Measurements from ENCODE around the gene SPHK2.
A peak's percentile ranks its signal among the peaks of the same experiment; 100 is the strongest.
"Not testable (repeated sequence)": the region's sequence is repeated elsewhere in the genome, so short reads cannot be mapped to it uniquely, and the experiment has no call there.

Gene SPHK2, protein sequence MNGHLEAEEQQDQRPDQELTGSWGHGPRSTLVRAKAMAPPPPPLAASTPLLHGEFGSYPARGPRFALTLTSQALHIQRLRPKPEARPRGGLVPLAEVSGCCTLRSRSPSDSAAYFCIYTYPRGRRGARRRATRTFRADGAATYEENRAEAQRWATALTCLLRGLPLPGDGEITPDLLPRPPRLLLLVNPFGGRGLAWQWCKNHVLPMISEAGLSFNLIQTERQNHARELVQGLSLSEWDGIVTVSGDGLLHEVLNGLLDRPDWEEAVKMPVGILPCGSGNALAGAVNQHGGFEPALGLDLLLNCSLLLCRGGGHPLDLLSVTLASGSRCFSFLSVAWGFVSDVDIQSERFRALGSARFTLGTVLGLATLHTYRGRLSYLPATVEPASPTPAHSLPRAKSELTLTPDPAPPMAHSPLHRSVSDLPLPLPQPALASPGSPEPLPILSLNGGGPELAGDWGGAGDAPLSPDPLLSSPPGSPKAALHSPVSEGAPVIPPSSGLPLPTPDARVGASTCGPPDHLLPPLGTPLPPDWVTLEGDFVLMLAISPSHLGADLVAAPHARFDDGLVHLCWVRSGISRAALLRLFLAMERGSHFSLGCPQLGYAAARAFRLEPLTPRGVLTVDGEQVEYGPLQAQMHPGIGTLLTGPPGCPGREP

DNA sequence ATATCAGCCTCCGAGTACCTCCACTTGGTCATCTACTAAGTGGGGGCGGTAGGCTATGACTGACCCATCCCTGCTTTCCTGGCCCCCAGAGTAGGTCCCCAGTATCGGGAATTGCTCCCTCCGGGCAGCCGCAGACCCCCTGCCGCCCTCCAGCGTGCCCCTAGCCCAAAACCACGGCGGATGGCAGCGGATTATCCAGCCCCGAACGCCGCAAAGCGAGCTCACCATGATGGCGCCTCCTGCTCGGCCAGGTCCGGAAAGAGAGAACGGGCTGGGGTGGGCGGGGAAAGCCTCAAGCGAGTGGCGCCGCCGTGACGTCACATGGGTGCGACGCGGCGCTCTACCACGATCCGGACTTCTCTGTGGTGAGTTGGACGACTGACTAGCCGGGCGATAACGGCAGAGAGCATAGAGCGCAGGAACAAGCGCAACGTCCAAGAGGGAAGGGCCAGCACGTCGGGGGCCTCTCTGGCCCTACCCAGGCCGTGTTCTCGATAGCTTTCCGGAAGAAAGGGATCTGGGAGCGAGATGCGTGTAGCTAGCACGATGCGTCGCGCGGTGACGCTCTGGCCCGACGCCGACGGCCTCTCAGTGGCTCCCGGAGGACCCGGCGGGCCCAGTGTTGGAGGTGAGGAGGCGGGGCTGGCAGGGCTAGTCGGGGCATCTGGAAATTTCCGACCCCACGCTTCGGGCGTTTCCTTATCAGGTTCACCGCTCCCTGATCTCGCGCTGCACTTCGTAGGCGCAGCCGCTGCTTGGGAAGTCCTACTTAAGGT, at the start of gene SPHK2, which contains the start of gene RPL18:
Gene SPHK2, plus strand, starts transcription at position 591 of the 776 bp plus-strand sequence. CDS start 1,009 bp downstream, outside the sequence.
Gene RPL18, minus strand, starts transcription at position 263 of the 776 bp plus-strand sequence. Its CDS starts 35 bp downstream, at position 228.
- DNase-seq (ENCODE audit: low read depth, low spot score): peak; percentile 99

DNA sequence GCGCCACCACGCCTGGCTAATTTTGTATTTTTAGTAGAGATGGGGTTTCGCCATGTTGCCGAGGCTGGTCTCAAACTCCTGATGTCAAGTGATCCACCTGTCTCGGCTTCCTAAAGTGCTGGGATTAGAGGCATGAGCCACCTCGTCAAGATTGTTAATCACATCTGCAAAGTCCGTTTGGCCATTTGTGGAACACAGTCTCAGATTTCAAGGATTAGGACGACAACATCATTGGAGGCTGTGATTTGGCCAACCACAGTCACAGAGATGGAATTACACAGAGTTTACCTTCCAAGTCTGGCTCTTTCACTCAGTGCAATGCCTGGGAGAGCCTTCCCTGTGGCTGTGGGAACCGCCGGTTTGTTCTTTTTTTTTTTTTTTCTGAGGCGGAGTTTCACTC, 49.5 kb upstream of the SPHK2 start:
- no peak for DNase-seq (ENCODE audit: low read depth, low spot score)

DNA sequence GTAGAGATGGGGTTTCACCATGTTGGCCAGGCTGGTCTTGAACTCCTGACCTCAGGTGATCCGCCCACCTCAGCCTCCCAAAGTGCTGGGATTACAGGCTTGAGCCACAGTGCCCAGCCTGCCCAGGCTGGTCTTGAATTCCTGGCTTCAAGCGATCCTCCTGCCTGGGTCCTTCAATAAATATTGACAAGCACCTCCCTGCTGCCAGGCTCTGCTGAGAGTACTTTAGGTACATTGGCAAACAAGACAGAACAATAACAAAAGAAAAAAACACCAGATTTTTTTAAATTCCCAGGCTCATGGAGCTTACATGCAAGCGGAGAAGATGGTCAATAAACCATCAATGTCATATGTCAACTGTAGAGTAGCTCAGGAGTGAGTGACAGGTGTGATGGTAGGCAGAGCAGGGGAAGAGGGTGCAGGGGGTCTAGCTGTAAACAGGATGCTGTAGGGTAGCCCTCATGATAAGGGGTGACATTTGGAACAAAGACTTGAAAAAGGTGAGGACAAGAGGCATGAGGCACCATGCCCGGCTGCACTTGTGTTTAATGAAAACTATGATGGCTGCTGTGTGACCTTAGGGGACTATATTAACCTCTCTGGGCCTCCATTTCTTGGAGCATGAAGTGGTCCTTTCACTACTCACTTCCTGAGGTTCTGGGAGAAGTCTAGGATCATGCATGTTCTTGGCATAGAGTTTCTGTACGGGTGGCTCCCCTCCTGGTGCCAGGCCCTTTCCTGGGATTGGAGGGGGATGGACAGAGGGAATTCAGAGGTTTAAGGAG, 47.7 kb upstream of the SPHK2 start:
- no peak for DNase-seq (ENCODE audit: low read depth, low spot score)

DNA sequence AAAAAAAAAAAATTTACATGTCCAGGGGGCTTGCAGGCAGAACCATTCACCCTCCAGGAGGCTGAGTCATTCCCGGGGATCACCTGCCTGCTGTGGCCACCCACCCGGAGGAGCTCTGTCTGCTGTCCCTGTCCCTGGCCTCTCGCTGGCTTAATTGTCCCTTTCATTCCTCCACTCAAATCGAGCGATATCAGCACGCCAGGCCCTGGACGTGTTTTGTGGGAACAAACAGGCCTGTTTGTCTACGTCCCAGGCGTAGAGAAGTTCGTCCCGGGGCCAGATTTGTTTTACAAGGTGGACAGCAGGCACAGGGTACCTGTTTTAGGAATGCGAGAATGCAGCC, 46.2 kb upstream of the SPHK2 start:
- no peak for DNase-seq (ENCODE audit: low read depth, low spot score)

DNA sequence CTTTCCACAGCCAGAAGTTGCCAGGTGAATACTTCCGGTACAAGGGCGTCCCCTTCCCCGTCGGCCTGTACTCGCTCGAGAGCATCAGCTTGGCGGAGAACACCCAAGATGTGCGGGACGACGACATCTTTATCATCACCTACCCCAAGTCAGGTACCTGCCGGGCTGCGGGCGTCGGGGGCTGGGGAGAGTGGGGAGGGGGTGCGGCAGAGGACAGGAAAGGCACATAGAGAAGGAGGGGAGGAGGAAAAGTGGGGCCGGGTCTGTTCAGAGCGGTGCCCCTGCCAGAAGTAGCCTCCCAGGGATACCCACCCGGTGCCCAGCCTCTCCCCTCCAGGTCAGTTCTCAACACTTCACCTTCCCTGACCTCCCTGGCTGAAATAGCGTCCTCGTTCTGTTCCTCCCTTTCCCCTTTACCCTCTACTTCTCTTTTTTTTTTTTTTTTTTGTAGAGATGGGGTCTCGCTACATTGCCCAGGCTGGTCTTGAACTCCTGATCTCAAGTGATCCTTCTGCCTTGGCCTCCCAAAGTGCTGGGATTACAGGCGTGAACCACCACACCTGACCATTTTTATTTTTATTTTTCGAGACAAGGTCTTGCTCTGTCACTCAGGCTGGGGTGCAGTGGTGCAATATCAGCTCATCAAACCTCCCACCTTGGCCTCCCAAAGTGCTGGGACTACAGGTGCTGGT, 43.2 kb upstream of the SPHK2 start:
- DNase-seq (ENCODE audit: low read depth, low spot score): no peak

DNA sequence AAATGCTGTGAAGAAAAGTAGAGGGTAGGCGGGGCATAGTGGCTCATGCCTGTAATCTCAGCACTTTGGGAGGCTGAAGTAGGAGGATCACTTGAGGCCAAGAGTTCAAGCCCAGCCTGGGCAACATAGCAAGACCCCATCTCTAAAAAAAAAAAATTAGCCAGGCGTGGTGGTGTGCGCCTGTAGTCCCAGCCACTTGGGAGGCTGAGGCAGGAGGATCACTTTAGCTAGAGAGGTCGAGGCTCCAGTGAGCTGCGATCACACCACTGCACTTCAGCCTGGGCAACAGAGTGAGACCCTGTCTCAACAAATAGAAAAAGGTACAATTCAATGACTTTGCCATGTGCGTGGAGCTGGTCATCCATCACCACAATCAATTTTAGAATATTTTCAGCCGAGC, 41.4 kb upstream of the SPHK2 start:
- DNase-seq (ENCODE audit: low read depth, low spot score): not testable (repeated sequence)

DNA sequence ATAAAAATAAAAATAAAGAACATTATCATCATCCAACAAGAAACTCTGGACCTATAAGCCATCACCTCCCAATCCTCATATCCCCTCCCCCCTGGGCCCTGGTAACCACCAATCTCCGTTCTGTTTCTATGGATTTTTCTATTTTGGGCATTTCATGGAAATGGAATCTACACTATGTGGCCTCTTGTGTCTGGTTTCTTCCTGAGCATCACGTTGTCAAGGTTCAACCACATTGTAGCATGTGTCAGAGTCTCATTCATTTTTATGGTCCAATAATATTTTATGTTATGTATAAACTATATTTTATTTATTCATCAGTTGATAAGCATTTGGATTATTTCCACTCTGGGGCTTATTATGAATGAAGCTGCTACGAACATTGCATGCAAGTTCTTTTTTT, 40.4 kb upstream of the SPHK2 start:
- no peak for DNase-seq (ENCODE audit: low read depth, low spot score)

DNA sequence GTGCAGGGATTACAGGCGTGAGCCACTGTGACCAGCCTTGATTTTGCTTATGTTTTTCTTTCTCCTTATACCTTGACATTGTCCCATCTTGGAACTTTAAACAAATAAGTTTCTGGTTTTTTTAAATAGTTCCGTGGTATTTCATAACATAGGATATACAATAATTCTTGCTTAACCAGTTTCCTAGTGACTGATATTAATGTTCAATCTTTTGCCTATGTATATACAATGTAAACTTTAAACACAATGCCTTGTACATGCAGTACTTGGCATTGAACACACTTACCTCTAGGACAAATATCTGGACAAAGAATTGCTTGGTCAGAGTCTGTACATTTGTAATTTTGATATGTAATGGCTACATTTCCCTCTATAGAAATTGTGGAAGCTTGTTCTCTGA, 37.1 kb upstream of the SPHK2 start:
- DNase-seq (ENCODE audit: low read depth, low spot score): no peak

DNA sequence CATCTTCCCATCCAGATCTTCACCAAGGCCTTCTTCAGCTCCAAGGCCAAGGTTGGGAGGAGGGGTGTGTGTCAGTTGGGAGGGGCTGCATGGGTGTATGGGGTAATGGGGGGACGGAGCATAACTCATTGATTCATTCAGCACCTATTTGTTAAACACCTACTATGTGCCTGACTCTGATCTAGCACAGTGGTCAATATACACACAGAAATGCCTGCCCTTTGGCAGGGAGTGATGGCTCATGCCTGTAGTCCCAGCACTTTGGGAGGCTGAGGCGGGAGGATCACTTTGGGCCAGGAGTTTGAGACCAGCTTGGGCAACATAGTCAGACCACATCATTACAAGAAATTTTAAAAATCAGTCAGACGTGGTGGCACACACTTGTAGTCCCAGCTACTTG, 31.9 kb upstream of the SPHK2 start:
- no peak for DNase-seq (ENCODE audit: low read depth, low spot score)

DNA sequence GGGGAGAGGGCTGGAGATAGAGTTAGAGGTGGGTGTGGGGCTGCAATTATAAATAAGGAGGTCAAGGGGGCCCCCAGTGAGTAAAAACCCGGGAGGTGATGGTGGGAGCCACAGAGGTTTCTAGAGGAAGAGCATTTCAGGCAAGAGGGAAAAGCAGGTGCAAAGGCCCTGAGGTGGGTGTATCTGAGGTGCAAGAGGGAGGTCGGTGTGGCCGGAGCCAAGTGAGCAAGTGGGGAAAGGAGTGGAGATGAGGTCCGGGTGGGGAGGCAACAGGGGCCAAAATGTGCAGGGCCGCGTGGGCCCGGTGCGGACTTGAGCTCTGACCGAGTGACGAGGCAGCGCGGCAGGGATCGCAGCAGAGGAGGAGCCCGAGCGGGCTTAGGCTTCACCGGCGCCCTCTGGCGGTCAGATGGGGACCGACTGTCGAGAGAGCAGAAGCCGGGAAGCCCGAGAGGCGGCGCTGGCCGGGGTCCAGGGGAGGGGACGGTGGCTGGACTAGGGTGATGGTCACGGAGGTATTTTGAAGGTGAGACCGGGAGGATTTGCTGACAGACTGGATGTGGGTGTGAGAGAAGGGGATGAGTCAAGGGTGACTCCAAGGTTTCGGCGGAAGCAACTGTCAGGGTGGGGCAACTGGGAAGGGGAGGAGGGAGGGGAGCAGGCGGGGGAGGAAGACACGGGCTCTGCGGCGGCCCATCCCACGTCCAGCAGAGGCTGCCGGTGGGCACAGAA, 30.5 kb upstream of the SPHK2 start:
- DNase-seq (ENCODE audit: low read depth, low spot score): peak; percentile 58

DNA sequence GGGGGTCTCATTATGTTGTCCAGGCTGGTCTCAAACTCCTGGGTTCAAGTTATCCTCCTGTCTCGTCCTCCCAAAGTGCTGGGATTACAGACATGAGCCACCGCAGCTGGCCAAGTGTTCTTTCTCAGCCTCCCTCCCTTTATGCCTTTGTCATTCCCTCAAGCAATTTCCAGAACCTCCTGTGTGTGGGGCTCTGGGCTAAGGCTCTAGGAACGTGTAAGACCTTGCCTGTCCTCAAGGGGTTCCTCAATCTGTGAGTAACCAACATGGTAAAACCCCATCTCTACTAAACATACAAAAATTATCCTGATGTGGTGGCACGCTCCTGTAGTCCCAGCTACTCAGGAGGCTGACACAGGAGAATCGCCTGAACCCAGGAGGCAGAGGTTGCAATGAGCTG, 28.3 kb upstream of the SPHK2 start:
- DNase-seq (ENCODE audit: low read depth, low spot score): no peak

DNA sequence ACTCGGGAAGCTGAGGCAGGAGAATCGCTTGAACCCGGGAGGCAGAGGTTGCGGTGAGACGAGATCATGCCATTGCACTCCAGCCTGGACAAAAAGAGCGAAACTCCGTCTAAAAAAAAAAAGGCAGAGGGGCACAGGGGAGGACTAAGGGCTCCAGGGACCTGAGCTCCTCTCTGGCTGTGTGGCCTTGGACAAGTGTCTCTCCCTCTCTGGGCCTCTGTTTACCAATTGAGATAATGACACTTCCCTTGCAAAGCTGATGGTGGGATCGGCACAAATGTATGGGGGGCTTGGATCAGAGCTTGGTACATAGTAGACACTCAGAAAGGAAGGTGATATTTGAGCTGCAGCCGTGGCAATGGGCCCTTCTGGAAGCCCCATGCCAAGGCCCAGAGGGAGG, 24.1 kb upstream of the SPHK2 start:
- DNase-seq (ENCODE audit: low read depth, low spot score): no peak

DNA sequence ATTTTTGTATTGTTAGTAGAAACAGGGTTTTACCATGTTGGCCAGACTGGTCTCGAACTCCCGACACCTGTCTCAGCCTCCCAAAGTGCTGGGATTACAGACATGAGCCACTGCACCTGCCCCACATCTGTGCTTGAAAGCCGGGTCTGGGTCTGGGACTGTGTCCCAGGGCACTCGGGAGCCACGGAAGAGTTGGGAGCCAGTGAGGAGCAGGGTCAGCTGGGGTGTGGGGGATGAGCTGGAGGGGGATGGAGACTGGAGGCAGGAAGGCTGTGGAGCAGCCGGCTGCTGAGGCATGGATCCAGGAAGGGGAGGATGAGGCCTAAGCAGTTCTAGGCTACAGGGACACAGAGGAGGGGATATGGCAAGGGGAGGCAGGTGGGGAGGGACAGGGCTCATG, 23.5 kb upstream of the SPHK2 start:
- no peak for DNase-seq (ENCODE audit: low read depth, low spot score)

DNA sequence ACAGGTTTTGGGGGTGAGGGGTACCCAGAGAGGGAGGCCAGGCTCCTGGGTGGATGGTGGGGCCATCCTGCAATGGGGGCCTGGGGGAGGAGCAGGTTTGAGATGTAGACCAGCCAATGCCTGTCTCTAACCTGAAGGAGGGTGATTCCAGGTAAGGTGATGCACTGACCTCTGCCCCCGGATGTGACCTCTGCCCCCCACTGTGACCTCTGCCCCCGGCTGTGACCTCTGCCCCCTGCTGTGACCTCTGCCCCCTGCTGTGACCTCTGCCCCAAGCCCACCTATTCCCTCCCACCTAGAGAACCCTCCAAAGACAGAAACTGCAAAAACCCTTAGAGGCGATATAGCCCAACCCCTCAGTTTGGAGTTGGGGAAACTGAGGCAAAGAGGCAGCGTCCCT, 23.1 kb upstream of the SPHK2 start:
- no peak for DNase-seq (ENCODE audit: low read depth, low spot score)

DNA sequence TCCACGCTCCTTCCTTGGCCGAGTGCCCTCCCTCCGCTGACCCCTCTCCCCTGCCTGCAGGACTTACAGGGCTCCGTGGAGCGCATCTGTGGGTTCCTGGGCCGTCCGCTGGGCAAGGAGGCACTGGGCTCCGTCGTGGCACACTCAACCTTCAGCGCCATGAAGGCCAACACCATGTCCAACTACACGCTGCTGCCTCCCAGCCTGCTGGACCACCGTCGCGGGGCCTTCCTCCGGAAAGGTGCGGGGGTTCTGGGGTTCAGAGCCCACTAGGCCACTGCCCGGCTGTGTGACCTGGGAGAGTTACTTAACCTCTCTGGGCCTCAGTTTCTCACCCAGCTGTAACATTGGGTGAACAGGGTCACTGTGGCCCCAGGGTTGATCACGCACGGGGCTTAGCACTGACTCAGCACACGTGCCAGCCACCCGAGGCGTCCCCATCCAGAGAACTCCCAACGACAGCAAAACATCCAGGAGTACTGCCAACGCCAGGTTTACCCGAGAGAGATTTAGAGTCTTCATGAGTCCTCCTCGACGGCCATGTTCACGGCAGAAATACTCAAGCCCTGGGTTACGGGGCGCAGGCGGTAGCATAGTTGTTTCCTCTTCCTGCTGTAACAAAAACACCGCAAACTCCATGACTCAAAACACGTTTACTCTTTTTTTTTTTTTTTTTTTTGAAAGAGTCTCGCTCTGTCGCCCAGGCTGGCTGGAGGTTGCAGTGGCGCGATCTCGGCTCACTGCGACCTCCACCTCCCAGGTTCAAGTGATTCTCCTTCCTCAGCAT, 22.4 kb upstream of the SPHK2 start:
- DNase-seq (ENCODE audit: low read depth, low spot score): no peak

DNA sequence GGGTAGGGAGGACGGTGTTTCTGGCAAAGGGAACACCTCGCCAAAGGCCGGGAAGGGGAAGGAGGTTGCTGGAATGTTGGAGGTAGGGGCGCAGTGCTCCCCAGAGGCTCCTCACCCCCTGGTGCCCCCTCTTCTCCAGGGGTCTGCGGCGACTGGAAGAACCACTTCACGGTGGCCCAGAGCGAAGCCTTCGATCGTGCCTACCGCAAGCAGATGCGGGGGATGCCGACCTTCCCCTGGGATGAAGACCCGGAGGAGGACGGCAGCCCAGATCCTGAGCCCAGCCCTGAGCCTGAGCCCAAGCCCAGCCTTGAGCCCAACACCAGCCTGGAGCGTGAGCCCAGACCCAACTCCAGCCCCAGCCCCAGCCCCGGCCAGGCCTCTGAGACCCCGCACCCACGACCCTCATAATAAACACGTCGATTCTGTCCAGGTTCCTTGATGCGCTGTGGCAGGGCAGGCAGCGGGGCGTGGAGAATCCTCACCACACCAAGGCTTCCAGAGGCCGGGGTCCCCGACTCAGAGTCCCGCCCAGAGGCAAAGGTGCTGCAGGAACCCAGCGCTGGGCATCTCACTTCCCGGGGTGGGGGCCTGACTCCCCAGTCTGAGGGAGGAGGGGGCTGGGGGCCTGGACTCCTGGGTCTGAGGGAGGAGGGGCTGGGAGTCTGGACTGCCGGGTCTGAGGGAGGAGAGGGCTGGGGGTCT, 20.2 kb upstream of the SPHK2 start:
- DNase-seq (ENCODE audit: low read depth, low spot score): no peak

DNA sequence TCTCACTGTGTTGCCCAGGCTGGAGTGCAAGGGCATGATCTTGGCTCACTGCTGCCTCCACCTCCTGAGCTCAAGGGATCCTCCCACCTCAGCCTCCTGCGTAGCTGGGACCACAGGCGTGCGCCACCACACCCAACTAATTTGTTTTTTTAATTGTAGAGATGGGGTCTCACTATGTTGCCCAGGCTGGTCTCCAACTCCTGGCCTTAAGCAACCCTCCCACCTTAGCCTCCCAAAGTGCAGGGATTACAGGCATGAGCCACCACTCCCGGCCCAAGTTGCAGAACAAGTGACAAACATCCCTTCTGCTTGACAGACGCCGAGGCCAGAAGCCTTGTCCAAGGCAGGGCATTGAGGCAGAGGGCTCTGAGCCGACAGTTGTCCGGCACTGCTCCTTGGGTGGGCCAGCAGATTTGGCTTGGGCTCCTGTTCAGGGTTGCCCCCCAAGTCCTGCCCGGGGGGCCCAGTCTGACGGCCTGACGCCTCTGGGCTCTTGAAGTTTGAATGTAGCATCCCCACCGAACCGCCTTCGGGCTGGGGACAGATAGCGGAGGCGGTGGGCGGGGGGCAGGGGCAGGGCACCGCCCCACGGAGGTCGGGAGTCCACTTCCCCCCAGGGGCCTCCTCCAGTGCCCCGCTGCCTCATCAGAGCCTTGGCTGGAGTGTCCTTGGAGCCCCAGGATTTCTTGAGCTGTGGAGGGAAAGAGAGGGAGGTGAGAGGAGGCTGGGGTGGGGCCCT, 18.5 kb upstream of the SPHK2 start:
- no peak for DNase-seq (ENCODE audit: low read depth, low spot score)

DNA sequence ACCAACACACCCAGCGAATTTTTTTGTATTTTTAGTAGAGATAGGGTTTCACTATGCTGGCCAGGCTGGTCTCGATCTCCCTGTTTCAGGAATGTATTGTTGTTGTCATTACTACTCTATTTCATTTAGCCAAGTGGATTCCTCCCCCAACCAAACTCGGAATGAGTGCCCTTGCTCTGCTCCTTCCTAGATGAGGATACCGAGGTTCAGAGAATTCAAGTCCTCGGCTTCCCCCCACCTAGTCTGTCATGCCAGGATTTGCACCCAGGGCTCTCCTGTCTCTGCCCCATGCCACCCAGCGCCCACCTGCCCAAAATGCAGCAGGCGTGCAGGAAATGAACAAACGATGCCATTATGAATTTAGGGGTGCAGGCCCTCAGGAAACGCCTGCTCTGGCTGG, 16.3 kb upstream of the SPHK2 start:
- no peak for DNase-seq (ENCODE audit: low read depth, low spot score)
